PFSK-1 (cell line): ENCODE results near the gene ACAP3.

Source experiments
- FOXP2 ChIP-seq: optimal IDR thresholded peaks from 2 replicates; pipeline ENCODE3; 2011; ENCODE audit warnings: borderline replicate concordance, control low read depth, inconsistent platforms; ENCODE audit not compliant: insufficient read depth; ENCODE audit errors: extremely low read length, extremely low read depth
- POLR2AphosphoS5 ChIP-seq: IDR thresholded peaks from 2 replicates; pipeline ENCODE4 v1.6.1; 2012; ENCODE audit warnings: low read depth, mild to moderate bottlenecking, control low read depth, low read length, moderate library complexity
- SIN3A ChIP-seq: IDR thresholded peaks from 2 replicates; pipeline ENCODE4 v1.6.1; 2012; ENCODE audit warnings: mild to moderate bottlenecking, low read length, moderate library complexity, borderline replicate concordance; ENCODE audit not compliant: insufficient read depth
- TAF1 ChIP-seq: IDR thresholded peaks from 2 replicates; pipeline ENCODE4 v1.6.1; 2012; ENCODE audit warnings: low read length, control low read depth, borderline replicate concordance; ENCODE audit not compliant: insufficient read depth
- TF ChIP-seq, protein P1 (sequence below), 2 experiments: IDR thresholded peaks; 2 replicates each; pipeline versions ENCODE4 v1.6.1 to v1.8.0; 2011 to 2012; ENCODE audit warnings: low read depth in 2 of 2, low read length in 2 of 2, control low read depth in 1 of 2, inconsistent platforms in 1 of 2, mild to moderate bottlenecking in 1 of 2, moderate library complexity in 1 of 2; ENCODE audit not compliant: insufficient read depth in 1 of 2

Gene ACAP3

GRCh38 chr1:1349256-1350012, 41.7 kb upstream of the ACAP3 start, which contains the start of gene DVL1:
Gene DVL1, minus strand, starts transcription at chr1:1349418. Its CDS starts 353 bp downstream, at chr1:1349065.
- TF ChIP-seq, protein P1, sequence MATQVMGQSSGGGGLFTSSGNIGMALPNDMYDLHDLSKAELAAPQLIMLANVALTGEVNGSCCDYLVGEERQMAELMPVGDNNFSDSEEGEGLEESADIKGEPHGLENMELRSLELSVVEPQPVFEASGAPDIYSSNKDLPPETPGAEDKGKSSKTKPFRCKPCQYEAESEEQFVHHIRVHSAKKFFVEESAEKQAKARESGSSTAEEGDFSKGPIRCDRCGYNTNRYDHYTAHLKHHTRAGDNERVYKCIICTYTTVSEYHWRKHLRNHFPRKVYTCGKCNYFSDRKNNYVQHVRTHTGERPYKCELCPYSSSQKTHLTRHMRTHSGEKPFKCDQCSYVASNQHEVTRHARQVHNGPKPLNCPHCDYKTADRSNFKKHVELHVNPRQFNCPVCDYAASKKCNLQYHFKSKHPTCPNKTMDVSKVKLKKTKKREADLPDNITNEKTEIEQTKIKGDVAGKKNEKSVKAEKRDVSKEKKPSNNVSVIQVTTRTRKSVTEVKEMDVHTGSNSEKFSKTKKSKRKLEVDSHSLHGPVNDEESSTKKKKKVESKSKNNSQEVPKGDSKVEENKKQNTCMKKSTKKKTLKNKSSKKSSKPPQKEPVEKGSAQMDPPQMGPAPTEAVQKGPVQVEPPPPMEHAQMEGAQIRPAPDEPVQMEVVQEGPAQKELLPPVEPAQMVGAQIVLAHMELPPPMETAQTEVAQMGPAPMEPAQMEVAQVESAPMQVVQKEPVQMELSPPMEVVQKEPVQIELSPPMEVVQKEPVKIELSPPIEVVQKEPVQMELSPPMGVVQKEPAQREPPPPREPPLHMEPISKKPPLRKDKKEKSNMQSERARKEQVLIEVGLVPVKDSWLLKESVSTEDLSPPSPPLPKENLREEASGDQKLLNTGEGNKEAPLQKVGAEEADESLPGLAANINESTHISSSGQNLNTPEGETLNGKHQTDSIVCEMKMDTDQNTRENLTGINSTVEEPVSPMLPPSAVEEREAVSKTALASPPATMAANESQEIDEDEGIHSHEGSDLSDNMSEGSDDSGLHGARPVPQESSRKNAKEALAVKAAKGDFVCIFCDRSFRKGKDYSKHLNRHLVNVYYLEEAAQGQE (IDR thresholded peaks at IDR 0.05; ENCODE audit: insufficient read depth in 1 of 2, low read depth in 2 of 2, low read length in 2 of 2), result no peak
- no peak for TF ChIP-seq POLR2AphosphoS5
- no peak for TF ChIP-seq FOXP2
- TF ChIP-seq SIN3A, result no peak
- TF ChIP-seq TAF1, result no peak

DNA sequence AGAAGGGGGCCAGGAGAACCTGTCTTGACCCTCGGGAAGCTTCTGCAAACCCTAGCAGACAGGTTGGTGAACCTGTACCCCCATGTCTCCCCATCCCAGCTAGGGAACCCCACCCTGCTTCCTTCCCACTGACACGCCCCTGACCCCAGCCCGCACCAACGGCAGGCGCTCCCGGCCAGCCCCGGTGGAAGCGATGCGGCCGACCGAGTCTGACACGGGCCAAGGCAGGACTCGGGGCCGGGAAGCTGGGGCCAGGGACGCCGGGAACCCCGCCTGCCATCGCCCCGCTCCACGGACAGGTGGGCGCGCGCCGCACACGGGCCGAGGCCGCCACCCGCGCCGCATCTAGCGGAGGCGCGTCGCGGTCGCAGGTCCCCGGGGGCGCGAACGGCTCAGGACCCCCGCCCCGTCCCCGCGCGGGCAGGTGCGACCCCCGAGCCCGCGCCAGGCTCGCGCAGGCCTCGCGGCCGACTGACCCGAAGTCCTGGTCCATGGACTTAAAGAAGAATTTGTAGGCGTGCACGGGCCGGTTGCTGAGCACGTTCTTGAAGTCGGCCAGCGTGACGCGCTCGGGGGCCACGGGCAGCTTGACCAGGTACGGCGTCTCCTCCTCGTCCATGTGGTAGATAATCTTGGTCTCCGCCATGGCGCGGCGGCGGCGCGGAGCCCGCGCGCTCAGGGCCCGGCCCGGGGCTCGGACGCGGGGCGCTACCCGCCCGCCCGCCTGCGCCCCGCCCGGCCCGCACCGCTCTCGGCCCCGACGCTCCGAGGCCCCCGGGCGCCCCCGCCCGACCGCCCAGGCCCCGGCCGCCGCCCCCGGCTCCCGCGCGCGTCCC, 40.9 kb upstream of the ACAP3 start:
- TF ChIP-seq SIN3A (no peak), FOXP2 (no peak), POLR2AphosphoS5 (no peak), TAF1 (no peak)
- TF ChIP-seq, protein P1 (IDR thresholded peaks at IDR 0.05; ENCODE audit: insufficient read depth in 1 of 2, low read depth in 2 of 2, low read length in 2 of 2), result no peak

DNA sequence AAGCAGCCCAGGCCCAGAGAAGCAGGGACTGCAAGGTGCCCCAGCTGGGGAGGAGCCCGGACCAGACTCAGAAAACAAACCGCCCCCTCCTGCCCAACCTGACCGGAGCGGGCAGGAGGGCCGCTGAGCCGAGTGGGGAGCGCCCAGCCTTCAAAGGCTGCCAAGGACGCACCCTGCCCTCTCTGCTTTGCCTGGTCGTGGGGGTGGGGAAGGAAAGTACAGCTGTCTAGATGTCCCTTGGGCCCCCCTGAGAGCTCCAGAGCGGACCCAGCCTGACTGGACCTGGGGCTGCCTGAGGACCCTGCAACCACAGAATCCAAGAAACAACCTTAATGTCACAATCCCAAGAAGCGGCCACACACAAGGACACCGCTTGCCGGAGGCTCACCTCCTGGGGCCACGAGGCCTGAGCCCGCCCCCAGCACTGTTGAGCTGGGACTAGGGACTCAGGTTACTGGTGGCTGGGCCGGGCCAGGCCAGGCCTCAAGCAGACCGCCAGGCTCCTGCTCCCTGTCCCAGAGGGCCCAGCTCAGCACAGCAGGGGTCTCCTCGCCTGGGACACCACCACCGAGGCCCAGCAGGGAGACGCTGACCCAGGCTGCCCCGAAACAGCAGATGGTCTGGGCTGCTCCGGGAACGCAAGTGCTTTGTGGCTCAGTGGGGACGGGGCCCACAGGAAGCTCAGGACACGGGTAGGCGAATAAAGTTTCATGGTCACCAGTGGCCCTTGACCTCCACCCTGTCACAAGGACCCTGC, 40.1 kb upstream of the ACAP3 start:
- no peak for TF ChIP-seq SIN3A
- no peak for TF ChIP-seq POLR2AphosphoS5
- no peak for TF ChIP-seq FOXP2
- TF ChIP-seq, protein P1 (IDR thresholded peaks at IDR 0.05; ENCODE audit: insufficient read depth in 1 of 2, low read depth in 2 of 2, low read length in 2 of 2), result no peak

DNA sequence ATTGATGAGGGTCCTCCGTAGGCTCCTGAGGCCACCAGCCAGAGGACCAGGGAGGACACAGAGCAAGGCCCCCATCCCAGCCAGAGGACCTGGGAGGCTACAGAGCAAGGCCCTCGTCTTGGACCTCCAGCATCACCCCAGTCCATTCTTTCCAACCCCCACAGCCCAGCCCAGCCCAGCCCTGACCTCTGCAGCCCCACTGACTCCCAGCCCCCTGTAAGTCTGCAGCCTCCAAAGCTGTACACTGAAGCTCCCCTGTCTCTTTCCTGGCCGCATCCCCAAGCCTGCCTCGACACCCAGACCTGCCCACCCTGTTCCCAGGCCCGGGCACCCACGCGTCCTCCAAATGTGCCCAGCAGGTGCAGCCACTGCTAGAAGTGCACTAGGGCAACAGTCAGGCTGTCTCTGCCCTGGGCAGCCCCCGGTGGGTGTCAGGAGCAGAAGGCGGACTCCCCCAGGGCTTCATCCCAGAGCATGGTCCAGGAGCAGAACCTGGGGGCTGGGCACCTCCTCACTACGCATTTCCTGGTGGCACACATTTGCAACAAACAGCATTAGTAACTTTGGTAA, 39.4 kb upstream of the ACAP3 start:
- TF ChIP-seq SIN3A, result no peak
- TF ChIP-seq, protein P1 (IDR thresholded peaks at IDR 0.05; ENCODE audit: insufficient read depth in 1 of 2, low read depth in 2 of 2, low read length in 2 of 2), result no peak
